ENCODE measurements around the gene CD96.
"Not testable (repeated sequence)": the region's sequence is repeated elsewhere in the genome, so short reads cannot be mapped to it uniquely, and the experiment has no call there.

CD96 gene

DNA sequence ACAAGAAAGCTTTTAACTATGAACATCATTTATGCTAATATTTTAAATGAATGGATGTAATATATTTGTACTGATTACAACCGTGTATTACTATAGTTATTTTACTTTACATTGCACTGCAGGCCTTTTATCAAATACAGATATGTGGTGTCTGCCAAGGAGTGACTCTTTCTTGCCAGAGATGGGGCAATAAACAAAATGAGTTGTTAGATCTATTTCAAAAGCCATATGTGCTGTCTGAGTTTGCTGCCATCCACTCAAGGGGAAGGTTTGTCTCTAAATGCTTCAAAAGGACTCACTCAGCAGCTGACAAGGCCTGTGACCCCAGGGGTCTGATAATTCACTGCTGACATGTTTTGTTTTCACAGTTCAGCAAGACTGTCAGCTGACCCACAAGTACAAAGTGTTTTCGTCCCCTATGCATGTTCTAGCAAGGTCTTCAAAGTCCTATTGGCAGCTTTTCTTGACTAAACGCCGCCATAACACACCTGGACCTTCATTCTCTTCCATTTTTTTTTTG is 94.4 kb downstream of the CD96 start:
- no peak for DNase-seq

DNA sequence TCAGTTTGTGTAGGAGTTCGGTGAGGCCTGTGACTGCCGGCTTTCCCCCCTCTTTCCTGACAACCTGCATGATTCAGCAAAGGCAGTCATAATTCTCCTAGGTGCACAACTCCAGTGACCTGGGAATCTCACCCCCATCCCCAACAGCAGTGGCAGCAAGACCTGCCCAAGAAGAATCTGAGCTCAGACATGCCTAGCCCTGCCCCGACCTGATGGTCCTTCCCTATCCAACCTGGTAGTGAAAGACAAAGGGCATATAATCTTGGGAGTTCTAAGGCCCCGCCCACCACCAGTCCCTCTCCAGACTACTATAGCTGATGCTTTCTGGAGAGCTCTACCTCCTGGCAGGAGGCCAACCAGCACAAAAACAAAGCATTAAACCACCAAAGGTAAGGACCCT is 97.3 kb downstream of the CD96 start:
- no peak for DNase-seq

GRCh38 chr3:111648991-111649579 is 107.1 kb downstream of the CD96 start:
- no peak for DNase-seq

DNA sequence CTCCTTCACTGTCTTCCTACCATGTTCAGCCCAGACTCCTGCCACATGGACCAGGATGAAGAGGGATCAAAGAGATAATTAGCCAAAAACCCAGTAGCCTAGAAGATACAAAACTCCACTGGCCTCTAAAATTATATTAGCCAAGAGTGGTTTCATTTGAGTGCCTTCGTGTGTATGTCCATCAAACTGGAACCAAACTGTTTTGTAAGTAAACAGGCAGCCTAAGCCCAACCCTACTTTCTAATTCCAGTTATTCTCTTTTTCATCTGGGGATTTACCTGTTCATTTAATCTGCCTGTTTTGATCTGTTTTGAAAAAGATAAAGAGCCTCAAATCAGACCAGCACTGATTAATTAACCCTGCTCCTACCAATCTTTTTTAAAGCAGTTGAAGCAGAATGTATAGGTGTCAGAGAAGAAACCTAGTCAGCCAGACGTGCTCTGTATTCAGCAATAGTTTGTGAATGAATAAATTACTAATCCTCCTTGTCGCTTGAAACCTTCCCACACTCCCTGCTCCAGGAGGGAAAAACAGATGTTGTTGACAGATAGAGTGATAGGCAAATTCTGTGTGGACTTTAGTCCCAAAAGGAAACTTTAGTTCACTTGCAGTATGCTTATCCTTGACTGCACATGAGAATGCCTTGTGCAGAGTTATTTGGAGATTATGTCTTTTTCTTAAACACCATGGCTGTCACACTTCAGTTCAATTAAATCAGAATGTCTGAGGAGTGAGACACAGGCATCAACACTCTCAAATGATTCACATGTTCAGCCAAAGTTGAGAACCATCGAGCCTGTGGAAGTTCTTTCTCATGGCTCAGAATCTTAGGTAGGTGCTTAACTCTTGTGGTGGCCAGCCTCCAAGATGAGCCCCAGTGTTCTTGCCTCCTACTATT is 108.6 kb downstream of the CD96 start:
- no peak for DNase-seq

DNA sequence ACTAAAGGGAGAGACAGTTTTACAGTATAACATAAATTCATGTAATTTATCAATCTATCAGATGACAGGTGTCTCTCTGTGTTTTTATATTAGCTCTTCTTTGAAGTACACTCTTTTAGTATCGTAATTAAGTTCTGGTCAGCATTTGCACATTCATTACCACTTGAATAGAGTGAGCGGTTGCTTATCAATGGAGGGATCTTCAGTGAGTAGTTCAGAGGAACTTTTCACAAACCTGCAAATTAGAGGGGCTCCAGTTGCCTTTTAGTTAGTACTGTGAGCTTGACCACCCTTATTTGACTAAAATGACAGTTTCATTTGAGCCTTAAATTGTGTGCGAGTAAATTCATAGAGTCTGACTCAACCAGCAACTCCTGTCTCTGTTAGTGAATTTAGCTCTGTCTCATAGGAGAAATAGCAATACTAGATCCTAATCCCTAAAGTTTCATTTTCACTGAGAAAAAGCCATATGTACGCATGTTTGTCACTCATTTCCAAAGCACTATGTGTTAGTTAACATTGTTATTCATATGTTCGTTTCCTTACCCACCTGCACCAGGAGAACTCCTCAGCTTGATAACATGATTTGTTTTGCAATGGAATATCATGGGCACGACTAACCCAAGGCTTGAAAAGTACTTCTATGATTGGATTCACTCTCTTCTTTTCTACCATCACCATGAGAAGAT is 110.6 kb downstream of the CD96 start:
- no peak for DNase-seq

DNA sequence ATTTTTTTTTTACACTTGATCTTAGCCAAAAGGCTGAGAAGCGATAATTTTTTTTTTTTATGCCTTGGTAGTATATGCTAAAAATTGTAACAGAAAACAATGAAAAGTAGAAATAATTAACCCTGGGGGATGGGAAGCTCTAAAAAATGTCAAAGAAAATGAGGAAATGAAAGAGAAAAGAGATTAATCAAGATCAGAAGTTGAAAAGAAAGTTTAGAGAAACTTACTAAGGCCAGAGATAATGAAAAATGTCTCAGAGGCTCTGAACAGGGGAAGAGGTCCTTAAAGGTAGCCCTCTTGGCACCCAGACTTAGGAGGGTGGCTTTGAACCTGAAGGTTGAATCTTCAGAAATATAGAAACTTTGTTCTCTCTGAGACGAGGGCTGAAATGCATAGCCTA is 111.8 kb downstream of the CD96 start:
- no peak for DNase-seq

- no peak for DNase-seq
These were observed 120.0 kb downstream of the CD96 start for GRCh38 chr3:111662012-111662411.

DNA sequence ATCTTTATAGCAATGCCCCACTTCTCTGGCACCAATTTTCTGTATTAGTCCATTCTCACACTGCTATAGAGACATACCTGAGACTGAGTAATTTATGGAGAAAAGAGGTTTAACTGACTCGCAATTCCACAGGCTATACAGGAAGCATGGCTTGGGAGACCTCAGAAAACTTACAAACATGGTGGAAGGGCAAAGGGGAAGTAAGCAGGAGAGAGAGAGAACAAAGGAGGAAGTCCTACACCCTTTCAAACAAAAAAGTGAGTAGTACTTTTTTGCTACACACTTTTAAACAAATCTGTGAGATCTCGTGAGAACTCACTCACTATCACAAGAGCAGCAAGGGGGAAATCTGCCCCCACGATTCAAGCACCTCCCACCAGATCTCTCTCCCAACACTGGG is 120.9 kb downstream of the CD96 start:
- no peak for DNase-seq

DNA sequence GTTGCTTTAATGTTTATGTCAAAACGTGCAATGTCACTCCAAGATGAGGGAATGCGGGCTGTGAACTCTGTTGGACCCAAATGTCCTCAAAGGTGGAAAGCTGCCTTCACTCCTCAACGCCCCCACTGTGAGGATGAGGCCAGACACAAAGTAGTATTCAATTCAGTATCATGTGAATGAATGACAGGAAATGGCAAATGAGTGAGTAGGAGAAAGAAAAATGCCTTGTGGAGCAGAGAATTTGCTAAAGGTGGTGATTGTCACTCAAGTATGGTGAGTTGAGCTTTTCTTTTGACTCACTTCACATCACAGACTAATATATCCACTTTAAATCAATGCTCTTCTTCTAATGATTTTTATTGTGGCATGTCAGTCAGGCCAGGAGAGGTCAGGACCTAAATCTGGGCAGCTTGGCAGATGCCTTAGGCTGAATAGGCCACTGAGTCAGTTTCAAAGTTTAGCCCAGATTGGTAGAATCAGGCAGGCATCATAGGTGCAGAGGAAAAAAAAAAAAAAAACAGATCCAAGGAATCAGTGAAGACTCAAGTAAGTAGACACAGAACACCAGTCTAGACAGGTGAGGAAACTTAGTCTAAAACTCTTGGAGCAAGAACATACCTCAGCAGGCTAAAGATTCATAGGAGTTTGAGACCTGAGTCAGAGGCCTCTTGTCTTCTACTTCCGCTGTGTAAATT is 124.2 kb downstream of the CD96 start:
- no peak for DNase-seq

DNA sequence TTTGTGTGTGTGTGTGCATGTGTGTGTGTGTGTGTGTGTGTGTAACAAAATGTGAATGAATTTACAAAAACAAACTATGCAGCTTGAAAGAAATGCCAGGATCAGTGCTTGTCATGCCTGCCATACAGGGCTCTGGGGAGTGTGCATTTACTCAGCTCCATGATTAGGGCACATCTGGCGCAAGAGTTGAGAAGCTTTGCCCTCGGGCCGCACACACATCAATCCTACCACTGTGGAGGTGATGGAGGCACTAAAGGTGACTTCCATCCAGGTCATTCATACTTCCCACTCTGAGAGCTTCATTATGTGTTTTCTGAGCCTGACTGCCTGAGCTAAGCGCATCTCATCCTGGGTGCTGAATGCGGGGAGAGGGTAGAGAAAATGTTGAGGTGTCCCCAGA is 125.2 kb downstream of the CD96 start:
- DNase-seq: no peak

- no peak for DNase-seq
These were observed 125.7 kb downstream of the CD96 start for GRCh38 chr3:111667621-111668239.

GRCh38 chr3:111668326-111668725 is 126.3 kb downstream of the CD96 start:
- no peak for DNase-seq

DNA sequence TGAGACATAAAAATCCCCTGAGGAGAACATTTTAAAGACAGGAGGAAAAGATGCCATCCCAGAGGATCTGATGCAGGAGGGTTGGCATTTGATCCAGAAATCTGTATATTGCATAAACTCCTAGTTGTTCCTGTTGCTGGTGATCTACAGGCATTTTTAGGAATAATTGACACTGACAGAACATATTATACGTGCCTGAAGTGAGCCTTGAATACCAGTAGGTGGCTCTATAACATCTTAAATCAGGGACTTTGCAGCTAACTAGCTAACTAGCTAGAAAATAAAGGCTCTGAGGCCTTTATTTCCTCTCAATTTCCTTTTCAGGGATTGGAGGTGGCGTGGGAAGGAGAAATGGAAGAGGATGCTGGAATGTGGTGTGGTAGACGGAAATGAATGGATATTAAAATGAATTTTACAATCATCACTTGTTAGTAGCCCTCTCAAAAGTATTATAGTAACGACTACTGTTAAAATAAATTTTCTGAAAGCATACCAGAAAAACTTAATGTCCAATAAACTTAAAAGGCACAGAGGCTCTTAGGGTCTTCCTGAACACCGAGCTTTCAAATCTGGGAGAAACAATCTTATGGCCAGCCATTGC is 127.0 kb downstream of the CD96 start:
- DNase-seq: peak; percentile 66

- no peak for DNase-seq
These were observed 128.1 kb downstream of the CD96 start for GRCh38 chr3:111669926-111670630.

DNA sequence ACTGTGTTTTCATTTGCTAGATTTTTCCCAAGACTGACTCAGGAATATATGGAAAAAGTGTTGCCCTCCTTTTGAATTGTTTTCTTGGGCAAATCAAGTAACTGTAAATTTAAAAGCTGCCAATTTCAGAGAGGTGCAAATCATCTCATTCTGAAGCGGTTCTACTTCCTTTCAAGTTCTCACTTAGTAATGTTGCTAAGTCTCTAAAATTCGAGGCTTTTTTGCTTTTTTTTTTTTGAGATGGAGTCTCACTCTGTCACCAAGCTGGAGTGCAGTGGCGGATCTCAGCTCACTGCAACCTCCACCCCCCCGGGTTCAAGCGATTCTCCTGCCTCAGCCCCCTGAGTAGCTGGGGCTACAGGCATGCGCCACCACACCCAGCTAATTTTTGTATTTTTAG is 130.5 kb downstream of the CD96 start:
- DNase-seq: not testable (repeated sequence)

DNA sequence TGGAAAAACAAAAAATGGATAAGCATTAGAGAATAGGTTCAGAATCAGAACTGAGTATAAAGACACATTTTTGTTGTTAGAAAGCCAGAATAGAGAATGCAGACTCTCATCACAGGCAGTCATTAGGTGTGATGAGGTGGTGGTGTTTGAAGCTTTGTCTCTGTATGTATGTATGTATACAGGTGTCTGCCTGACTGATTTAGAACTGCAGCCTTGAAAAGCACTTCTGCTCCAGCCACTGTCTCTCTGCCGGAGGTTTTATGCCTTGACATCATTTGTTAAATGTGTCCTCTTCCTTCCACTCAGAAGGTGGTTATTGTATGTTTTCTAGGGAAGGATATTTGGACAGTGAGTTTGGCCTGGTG is 133.8 kb downstream of the CD96 start:
- DNase-seq: no peak

DNA sequence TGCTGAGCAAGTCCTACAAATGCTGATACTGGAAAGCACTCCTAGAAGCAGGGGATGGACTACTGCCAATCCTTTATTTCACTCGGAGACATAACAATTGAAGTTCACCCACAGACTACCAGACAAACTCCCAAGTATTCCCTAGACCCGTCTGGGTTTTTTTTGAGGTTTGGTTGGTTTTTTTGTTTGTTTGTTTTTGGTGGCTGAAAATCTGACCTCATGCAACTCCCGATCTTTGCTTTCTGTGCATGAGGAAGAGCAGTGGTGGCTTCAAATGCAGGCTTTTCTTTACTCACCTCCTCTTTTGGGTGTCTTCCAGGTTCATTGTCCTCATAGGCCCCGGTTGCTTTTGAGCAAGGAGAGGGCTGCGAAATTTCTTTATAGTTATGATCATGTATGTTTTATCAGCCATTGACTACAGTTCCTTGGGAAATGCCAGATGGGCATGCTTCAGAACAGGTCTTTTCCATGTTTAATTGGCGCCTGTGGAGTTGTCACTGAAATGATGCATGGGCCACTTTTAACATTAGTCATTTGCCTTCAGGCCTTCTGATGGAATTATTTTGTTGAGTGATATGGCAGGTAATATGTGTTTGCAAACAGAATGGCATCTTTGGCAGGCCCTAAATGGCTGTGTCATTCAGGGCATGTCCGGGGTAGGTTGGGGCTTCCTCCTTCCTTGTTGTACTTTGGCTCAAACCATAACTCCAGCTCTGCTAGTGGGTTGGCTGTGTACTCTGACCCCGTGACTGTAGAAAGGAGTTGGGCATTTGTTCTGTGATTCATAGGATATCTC is 134.4 kb downstream of the CD96 start:
- no peak for DNase-seq

GRCh38 chr3:111677007-111677392 is 135.0 kb downstream of the CD96 start:
- no peak for DNase-seq

GRCh38 chr3:111681661-111682426 is 139.8 kb downstream of the CD96 start:
- DNase-seq: no peak

- no peak for DNase-seq
These were observed 142.6 kb downstream of the CD96 start for GRCh38 chr3:111684640-111685039.
